NCI-H748 treated with DMSO at 0.1 percent for 48 hours (cell line): ENCODE data around the gene ADD3.

Source experiments
- DNase-seq: peaks from one replicate; lab custom pipeline; 2025; lab: John Stamatoyannopoulos, UW

Gene ADD3

GRCh38 chr10:110181911-110182310 is 174.1 kb downstream of the ADD3 start:
- no peak for DNase-seq

- DNase-seq: no peak
These were observed 176.6 kb downstream of the ADD3 start for GRCh38 chr10:110184398-110184797.
